ENCODE measurements around the gene CC2D2B. TPM values are rescaled to one million over a fixed set of nuclear protein-coding genes. Genes with fewer than 3 reads are reported as not detected.
"Not testable (repeated sequence)": the region's sequence is repeated elsewhere in the genome, so short reads cannot be mapped to it uniquely, and the experiment has no call there.

The CC2D2B gene
- polyA plus RNA-seq, 1 experiment, result not detected

GRCh38 chr10:95976362-95977229 lies 68.8 kb downstream of the CC2D2B start:
- ChIA-PET POLR2A (no interaction called here), CTCF (no interaction called here)
- H3K4me3 ChIP-seq (ENCODE audit: low read depth, low read length), result no peak overlapping the region
- no peak overlapping the region for H3K27ac ChIP-seq (ENCODE audit: low read depth, low read length)
- DNase-seq (ENCODE audit: low read depth, low spot score), result no peak
- TF ChIP-seq, protein P1, sequence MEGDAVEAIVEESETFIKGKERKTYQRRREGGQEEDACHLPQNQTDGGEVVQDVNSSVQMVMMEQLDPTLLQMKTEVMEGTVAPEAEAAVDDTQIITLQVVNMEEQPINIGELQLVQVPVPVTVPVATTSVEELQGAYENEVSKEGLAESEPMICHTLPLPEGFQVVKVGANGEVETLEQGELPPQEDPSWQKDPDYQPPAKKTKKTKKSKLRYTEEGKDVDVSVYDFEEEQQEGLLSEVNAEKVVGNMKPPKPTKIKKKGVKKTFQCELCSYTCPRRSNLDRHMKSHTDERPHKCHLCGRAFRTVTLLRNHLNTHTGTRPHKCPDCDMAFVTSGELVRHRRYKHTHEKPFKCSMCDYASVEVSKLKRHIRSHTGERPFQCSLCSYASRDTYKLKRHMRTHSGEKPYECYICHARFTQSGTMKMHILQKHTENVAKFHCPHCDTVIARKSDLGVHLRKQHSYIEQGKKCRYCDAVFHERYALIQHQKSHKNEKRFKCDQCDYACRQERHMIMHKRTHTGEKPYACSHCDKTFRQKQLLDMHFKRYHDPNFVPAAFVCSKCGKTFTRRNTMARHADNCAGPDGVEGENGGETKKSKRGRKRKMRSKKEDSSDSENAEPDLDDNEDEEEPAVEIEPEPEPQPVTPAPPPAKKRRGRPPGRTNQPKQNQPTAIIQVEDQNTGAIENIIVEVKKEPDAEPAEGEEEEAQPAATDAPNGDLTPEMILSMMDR (IDR thresholded peaks at IDR 0.05; ENCODE audit: low read depth, low read length), result no peak
- H3K9me3 ChIP-seq (ENCODE audit: control insufficient read depth, insufficient read depth, low read length), result no peaks in the 10 kb centered on the region
- no peaks in the 10 kb centered on the region for H3K27me3 ChIP-seq (ENCODE audit: control insufficient read depth, insufficient read depth, low read length)

GRCh38 chr10:95982200-95982599 lies 74.4 kb downstream of the CC2D2B start:
- Histone ChIP-seq H3K4me3 (ENCODE audit: low read depth, low read length) (no peak overlapping the region), H3K27me3 (ENCODE audit: control insufficient read depth, insufficient read depth, low read length) (no peaks in the 10 kb centered on the region), H3K9me3 (ENCODE audit: control insufficient read depth, insufficient read depth, low read length) (no peaks in the 10 kb centered on the region), H3K27ac (ENCODE audit: low read depth, low read length) (no peak overlapping the region)
- TF ChIP-seq, protein P1 (IDR thresholded peaks at IDR 0.05; ENCODE audit: low read depth, low read length), result no peak
- ChIA-PET CTCF (no interaction called here), POLR2A (no interaction called here)
- no peak for DNase-seq (ENCODE audit: low read depth, low spot score)

DNA sequence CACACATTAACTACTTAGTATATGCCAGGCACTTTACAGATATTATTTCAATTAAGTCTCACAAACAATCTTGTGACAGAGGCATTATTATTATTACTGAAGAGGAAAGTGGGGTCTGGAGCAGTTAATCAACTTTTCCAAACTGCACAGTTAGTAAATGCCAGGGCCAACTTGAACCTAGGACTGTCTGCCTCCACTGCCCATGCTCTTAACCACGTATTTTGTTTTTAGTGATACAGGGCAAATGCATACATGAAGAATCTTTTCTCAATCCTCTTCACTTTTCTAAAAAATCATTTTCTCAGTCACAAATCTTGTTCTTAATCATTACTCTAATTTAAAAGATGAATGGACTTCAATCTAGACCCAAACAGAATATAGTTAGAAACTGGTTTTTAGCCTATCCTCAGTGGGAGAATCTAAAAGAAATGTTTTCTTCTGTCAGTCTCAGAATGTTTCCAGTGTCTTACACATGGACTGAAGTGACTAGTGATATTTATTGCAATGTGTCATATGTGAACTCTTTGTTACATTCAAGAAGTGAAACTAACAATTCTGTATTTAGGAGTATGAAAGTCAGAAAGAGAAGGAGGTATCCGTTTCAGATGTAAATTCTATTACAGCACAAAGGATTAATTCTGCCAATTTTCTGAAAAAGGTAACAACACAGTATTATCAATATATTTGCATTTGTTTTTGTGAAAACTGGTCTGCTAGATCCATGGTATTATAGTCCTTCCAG lies 80.1 kb downstream of the CC2D2B start:
- POLR2A ChIA-PET, result no interaction called here

DNA sequence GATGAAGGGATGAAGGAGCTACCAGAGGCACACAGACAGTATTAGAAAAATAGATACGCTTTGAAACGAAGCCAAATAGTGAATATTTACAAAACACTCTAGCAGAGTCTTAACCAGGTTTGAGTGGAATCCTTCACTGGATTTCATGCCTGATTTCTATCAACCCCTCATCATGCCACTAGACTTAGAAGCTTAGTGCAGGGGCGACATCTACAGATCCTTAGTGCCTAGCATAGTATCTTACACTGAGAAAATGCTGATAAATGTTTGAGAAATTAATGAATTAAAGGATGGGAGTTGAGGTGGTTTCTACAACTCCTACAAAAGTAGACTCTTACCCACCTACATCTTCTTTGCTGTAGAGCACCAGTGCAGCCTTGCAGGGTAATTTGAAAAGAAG lies 80.9 kb downstream of the CC2D2B start:
- ChIA-PET POLR2A (no interaction called here), CTCF (interaction anchor here (0.6 kb wide), 1 partner anchor 441 kb away, joined by 3 read pairs; no protein-coding TSS in a partner anchor)
- Histone ChIP-seq H3K27ac (ENCODE audit: low read depth, low read length) (no peak overlapping the region), H3K4me3 (ENCODE audit: low read depth, low read length) (no peak overlapping the region), H3K27me3 (ENCODE audit: control insufficient read depth, insufficient read depth, low read length) (peaks cover 3% of the 10 kb centered on the region), H3K9me3 (ENCODE audit: control insufficient read depth, insufficient read depth, low read length) (no peaks in the 10 kb centered on the region)
- no peak for DNase-seq (ENCODE audit: low read depth, low spot score)
- TF ChIP-seq, protein P1 (IDR thresholded peaks at IDR 0.05; ENCODE audit: low read depth, low read length), result no peak

More for the DNA sequence above, 80.1 kb downstream of the CC2D2B start:
- H3K27me3 ChIP-seq (ENCODE audit: control insufficient read depth, insufficient read depth, low read length), result peaks cover 3% of the 10 kb centered on the region
- CTCF ChIA-PET, result no interaction called here
- H3K4me3 ChIP-seq (ENCODE audit: low read depth, low read length), result no peak overlapping the region
- no peak for DNase-seq (ENCODE audit: low read depth, low spot score)
- TF ChIP-seq, protein P1 (IDR thresholded peaks at IDR 0.05; ENCODE audit: low read depth, low read length), result no peak
- no peaks in the 10 kb centered on the region for H3K9me3 ChIP-seq (ENCODE audit: control insufficient read depth, insufficient read depth, low read length)
- H3K27ac ChIP-seq (ENCODE audit: low read depth, low read length), result no peak overlapping the region

- H3K9me3 ChIP-seq (ENCODE audit: control insufficient read depth, insufficient read depth, low read length); POLR2A ChIA-PET; H3K27me3 ChIP-seq (ENCODE audit: control insufficient read depth, insufficient read depth, low read length); H3K4me3 ChIP-seq (ENCODE audit: low read depth, low read length); DNase-seq (ENCODE audit: low read depth, low spot score); H3K27ac ChIP-seq (ENCODE audit: low read depth, low read length): not testable (repeated sequence)
- CTCF ChIA-PET, result interaction anchor here (1.4 kb wide), 1 partner anchor 22 kb away, joined by 5 read pairs; no protein-coding TSS in a partner anchor
These were observed 86.6 kb downstream of the CC2D2B start for GRCh38 chr10:95994376-95994775.

Measured in AG04450 (cell line).